ENCODE results near the gene DGKQ. TPM values are rescaled to one million over a fixed set of nuclear protein-coding genes. Genes with fewer than 3 reads are reported as not detected.

Gene DGKQ
- 4.9 to 8.2 TPM (median 6.9 TPM) in 5 replicates for total RNA-seq (2022; extraction: Qiagen RNA extraction; ENCODE audit: low read depth)

DNA sequence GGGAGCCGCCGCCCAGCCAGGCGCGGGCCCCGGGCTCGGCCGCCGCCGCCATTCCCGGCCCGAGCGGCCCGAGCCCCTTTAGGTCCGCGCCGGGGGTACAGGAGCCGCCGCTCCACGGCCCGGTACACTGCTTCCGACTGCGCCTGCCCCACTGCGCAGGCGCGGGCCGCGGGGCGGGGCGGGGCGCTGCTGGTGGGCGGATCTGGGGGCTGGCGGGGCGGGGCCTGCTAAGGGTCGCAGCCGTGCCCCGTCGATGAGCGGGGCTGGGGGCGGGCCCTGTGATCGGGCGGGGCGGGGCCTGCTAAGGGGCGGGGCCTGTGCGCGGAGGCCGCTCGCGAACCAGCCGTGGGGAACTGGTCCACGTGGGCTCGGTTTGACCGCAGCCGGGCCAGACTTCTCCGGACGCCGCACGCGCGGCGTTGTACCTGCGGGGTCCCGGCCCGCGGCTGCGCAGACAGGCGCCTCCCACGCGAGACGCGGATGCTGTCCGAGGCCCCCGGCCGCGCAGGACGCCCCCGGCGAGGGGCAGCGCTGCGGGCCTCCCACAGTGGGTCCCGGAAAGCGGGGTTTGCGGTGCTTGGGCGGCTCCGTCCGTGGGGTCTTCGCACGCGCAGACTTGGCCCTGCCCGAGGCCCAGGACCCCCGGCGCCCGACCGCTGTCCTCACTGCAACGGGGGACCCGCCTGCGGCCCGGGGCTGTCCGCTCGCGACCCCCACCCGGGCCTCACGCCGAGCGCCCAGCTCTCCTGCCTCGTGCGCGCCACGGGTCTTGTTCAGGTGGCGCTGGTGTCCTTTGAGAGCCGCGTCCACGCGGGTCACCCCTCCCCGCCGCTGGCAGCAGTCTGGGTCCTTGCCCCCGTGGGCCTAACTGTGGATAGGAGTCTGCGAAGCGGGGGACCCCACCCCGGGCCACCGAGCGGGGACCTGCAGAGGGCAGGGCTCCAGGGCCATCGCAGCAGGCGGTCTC lies at the start of gene DGKQ:
TSS of gene DGKQ (minus strand) at position 139 of the 967 bp plus-strand sequence. CDS start at position 52, 87 bp downstream.

GRCh38 chr4:1011022-1011665 lies 37.8 kb upstream of the DGKQ start, which contains the start of gene FGFRL1:
Gene FGFRL1, plus strand, starts transcription at chr4:1011626. Its CDS starts 860 bp downstream, at chr4:1012486.

DNA sequence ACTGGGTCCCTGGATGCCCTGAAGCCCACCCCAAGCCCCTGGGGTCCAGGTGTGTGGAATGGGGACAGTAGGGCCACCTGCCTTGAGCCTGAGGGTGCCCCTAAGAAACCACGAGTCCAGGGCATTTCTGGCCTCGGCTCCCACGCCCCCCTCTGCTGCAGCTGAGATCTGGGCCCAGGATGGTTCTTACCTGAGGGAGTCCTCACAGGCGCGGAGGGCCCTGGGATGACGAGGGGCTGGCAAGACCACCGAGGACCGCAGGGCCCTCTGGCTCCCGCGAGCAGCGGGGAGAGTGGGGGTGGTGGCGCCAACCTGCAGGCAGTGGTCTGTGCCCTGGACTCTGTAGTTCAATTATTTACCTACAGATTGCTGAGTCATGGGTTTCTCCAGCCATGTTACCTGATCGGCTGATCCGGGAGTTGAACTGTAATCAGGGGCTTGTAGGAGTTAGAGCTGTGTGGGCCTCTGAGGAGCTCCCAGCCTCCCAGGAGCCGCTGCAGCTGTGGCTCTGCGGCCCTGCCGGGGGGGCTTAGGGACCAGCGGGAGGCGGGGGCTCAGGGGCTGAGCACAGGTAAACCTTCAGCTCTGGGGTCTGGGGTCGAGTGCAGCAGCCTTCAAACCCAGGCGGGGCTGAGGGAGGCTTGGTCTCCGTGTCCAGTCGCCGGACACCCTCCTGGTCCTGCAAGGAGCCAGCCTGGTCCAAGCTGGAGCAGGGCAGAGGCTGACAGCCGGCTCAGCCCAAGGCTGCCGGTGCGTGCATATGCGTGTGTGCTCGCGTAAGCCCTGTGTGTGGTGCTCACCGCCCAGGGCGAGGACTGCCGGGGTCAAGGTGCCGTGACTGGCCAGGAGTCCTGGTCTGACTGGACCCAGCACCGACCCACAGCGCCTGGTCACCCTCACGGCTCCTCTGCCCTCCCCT lies 20.0 kb upstream of the DGKQ start, which contains the start of gene SLC26A1:
TSS of gene SLC26A1 (minus strand) at position 294 of the 919 bp plus-strand sequence. CDS start 1,701 bp downstream, outside the sequence.

DNA sequence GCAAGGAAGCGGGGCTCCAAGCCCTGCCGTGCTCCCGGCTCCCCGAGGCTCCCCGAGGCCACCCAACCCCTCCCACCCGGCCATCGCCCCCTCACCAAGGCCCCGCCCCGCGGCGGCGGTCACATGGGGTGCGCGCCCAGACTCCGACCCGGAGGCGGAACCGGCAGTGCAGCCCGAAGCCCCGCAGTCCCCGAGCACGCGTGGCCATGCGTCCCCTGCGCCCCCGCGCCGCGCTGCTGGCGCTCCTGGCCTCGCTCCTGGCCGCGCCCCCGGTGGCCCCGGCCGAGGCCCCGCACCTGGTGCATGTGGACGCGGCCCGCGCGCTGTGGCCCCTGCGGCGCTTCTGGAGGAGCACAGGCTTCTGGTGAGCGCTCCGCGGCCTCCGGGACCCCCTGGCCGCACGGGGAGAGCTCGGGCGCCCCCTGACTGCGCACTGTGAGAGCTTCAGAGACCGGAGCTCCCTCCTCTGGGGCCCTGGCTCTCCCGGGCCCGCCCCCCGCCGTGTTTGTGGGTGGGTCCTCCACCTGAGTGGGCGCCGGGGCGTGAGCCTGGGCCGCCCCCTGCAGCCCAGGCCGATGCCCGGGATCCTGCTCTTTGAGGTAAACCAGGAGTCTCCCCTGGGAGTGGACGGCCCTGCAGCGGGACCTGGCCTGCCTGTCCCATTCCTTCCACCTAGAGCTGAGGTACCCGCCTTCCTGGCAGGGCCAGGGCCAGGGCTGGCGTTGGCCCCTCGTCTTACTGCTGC lies 13.7 kb upstream of the DGKQ start, which contains the start of gene IDUA:
TSS of gene IDUA (plus strand) at position 166 of the 745 bp plus-strand sequence. CDS start at position 207, 41 bp downstream.

DNA sequence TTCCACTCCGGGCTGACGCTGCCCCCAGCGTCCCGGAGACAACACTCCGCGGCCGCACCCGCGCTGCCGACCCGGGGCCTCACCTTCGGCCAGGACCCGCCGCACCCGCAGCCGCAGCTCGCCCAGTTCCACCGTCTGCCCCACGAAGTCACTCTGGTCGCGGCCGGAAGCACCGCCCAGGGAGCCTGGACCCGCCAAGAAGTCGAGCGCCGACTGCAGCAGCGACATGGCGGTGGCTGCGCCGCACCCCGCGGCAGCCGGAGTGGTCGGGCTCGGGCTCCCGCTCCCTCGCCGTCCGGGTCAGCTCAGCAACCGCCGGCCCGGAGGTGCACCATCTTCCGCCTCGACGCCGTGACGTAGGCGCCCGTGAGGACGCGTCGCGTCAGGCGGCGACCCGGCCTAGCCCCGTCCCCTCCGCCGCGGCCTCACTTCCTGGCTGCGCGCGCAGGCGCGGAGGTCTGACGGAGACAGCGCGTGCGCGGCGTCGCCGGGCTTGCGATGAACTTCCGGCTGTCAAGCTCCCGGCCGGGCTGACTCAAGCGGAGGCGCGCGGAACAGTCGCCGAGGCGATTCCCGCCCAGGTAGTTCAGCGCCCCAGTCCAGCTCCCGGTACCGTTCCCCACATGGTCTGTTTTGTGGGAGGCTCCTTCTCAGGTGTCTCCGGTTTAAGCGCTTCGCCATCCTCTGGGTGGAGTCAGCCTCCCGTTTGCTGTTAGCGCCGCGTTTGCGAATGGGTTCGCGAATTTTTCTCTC lies 41.2 kb downstream of the DGKQ start, which contains the start of the genes GAK and TMEM175:
TSS of gene GAK (minus strand) at position 357 of the 753 bp plus-strand sequence. CDS start at position 228, 129 bp downstream.
TSS of gene TMEM175 (plus strand) at position 501 of the 753 bp plus-strand sequence. CDS start 15,280 bp downstream, outside the sequence.

Other genes starting within 250 kb of the DGKQ start
- 0.24 to 0.68 TPM (median 0.55 TPM) in 5 replicates for gene CPLX1, start 147.4 kb downstream of the DGKQ start, total RNA-seq (2022; extraction: Qiagen RNA extraction; ENCODE audit: low read depth)
- 30.2 to 54.0 TPM (median 45.7 TPM) in 5 replicates for gene GAK, start 41.3 kb downstream of the DGKQ start, total RNA-seq (2022; extraction: Qiagen RNA extraction; ENCODE audit: low read depth)
- gene TMEM175, start 41.1 kb downstream of the DGKQ start, total RNA-seq (2022; extraction: Qiagen RNA extraction; ENCODE audit: low read depth), result 8.5 to 12.1 TPM (median 9.8 TPM) in 5 replicates
- 8.7 to 14.1 TPM (median 12.7 TPM) in 5 replicates for gene IDUA, start 13.5 kb upstream of the DGKQ start, total RNA-seq (2022; extraction: Qiagen RNA extraction; ENCODE audit: low read depth)
- 0.16 to 0.50 TPM (median 0.31 TPM) in 5 replicates for gene SLC26A1, start 19.8 kb upstream of the DGKQ start, total RNA-seq (2022; extraction: Qiagen RNA extraction; ENCODE audit: low read depth)
- gene FGFRL1, start 38.1 kb upstream of the DGKQ start, total RNA-seq (2022; extraction: Qiagen RNA extraction; ENCODE audit: low read depth), result 18.7 to 25.5 TPM (median 22.0 TPM) in 5 replicates
- gene RNF212, start 140.0 kb upstream of the DGKQ start, total RNA-seq (2022; extraction: Qiagen RNA extraction; ENCODE audit: low read depth), result 1.9 to 2.8 TPM (median 2.7 TPM) in 5 replicates
- gene SPON2, start 199.0 kb upstream of the DGKQ start, total RNA-seq (2022; extraction: Qiagen RNA extraction; ENCODE audit: low read depth), result 0.12 to 0.54 TPM (median 0.33 TPM) in 4 of 5 replicates, not detected in the other

Data from A549 treated with DMSO at 1 μM for 4 hours (cell line).